ENCODE measurements around the gene TRIM41. TPM values are rescaled to one million over a fixed set of nuclear protein-coding genes. Genes with fewer than 3 reads are reported as not detected.
A peak's percentile ranks its signal among the peaks of the same experiment; 100 is the strongest.
"Not testable (repeated sequence)": the region's sequence is repeated elsewhere in the genome, so short reads cannot be mapped to it uniquely, and the experiment has no call there.

TRIM41 gene
- total RNA-seq, 1 donor from 2014 or later = 28.8 TPM

DNA sequence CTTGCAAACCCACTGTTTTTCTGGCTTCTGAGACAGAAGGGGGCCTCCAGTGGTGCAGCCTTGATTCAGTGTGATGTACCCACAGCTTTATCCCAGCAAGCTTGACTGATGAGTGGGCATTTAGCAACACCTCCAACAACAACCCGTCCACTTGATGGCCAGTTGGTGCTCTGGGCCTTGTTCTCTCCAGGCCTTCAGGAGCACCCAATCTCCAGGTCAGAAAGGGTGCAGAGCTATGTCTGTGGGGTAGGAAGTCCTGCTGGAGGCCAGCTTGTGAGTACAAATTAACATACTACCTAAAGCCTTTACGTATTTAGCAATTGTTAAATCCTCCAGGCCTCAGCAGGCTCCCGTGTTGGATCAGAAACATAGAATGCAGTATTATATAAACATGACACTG, 48.0 kb downstream of the TRIM41 start:
- no peaks in the 10 kb centered on the region for H3K36me3 Mint-ChIP-seq (ENCODE audit: unreplicated experiment)
- no peak overlapping the region for H3K27ac Mint-ChIP-seq (ENCODE audit: unreplicated experiment)
- no peak overlapping the region for H3K4me3 Mint-ChIP-seq (ENCODE audit: unreplicated experiment)

DNA sequence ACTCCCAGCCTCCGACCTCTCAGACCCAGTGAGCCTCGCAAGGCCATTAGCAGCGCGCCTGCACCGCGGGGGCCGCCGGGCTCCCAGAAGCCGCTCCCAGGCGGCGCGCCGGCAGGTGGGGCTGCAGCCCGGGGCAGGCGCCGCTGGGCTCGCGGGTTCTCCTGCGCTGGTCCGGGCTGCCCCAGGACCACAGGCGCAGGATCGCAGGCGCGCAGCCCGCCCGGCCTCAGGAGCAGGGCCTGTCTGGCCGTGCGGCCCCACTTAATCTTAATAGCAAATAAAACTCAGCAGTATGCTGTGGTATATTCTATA, 50.3 kb downstream of the TRIM41 start:
- H3K36me3 Mint-ChIP-seq (ENCODE audit: unreplicated experiment); H3K4me1 Mint-ChIP-seq (ENCODE audit: low read depth, unreplicated experiment); H3K9me3 Mint-ChIP-seq (ENCODE audit: unreplicated experiment); H3K27me3 Mint-ChIP-seq (ENCODE audit: unreplicated experiment): not testable (repeated sequence)
- DNase-seq = peak; percentile 72
- peak overlapping the region; percentile 81 for H3K27ac Mint-ChIP-seq (ENCODE audit: unreplicated experiment)
- peak overlapping the region; percentile 68 for H3K4me3 Mint-ChIP-seq (ENCODE audit: unreplicated experiment)

More for the DNA sequence above, 48.0 kb downstream of the TRIM41 start:
- TF ChIP-seq, protein P1, sequence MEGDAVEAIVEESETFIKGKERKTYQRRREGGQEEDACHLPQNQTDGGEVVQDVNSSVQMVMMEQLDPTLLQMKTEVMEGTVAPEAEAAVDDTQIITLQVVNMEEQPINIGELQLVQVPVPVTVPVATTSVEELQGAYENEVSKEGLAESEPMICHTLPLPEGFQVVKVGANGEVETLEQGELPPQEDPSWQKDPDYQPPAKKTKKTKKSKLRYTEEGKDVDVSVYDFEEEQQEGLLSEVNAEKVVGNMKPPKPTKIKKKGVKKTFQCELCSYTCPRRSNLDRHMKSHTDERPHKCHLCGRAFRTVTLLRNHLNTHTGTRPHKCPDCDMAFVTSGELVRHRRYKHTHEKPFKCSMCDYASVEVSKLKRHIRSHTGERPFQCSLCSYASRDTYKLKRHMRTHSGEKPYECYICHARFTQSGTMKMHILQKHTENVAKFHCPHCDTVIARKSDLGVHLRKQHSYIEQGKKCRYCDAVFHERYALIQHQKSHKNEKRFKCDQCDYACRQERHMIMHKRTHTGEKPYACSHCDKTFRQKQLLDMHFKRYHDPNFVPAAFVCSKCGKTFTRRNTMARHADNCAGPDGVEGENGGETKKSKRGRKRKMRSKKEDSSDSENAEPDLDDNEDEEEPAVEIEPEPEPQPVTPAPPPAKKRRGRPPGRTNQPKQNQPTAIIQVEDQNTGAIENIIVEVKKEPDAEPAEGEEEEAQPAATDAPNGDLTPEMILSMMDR (IDR thresholded peaks at IDR 0.05; ENCODE audit: partially characterized antibody, unreplicated experiment) = no peak
- peaks cover 2% of the 10 kb centered on the region for H3K27me3 Mint-ChIP-seq (ENCODE audit: unreplicated experiment)
- DNase-seq = no peak
- H3K4me1 Mint-ChIP-seq (ENCODE audit: low read depth, unreplicated experiment) = peaks cover 21% of the 10 kb centered on the region
- H3K9me3 Mint-ChIP-seq (ENCODE audit: unreplicated experiment) = no peaks in the 10 kb centered on the region

DNA sequence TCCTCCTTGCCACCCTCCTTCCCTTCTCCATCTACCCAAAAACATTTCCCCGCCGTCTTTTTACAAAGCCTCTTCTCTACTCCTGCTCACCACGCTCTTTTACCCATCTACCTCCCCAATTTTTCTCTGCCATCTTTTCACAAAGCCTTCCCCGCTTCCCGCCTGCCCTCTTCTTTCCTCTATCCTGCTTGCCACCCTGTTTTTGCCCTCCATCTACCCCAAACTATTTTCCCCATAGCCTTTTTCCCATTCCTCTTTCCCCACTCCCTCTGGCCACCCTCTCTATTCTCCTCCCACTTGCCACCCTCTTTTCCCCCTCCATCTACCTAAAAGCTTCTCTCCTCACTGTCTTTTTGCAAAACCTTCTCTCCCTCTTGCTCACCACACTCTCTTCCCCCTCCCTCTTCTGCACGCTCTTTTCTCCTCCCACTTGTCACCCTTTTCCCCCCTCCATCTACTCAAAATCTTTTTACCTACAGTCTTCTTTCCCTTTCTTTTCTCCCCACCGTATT, 57.2 kb downstream of the TRIM41 start:
- no peak overlapping the region for H3K27ac Mint-ChIP-seq (ENCODE audit: unreplicated experiment)
- no peak overlapping the region for H3K4me3 Mint-ChIP-seq (ENCODE audit: unreplicated experiment)
- no peak for DNase-seq
- H3K4me1 Mint-ChIP-seq (ENCODE audit: low read depth, unreplicated experiment) = peaks cover 4% of the 10 kb centered on the region
- no peaks in the 10 kb centered on the region for H3K9me3 Mint-ChIP-seq (ENCODE audit: unreplicated experiment)
- no peaks in the 10 kb centered on the region for H3K27me3 Mint-ChIP-seq (ENCODE audit: unreplicated experiment)
- no peaks in the 10 kb centered on the region for H3K36me3 Mint-ChIP-seq (ENCODE audit: unreplicated experiment)
- TF ChIP-seq, protein P1 (IDR thresholded peaks at IDR 0.05; ENCODE audit: partially characterized antibody, unreplicated experiment) = no peak

DNA sequence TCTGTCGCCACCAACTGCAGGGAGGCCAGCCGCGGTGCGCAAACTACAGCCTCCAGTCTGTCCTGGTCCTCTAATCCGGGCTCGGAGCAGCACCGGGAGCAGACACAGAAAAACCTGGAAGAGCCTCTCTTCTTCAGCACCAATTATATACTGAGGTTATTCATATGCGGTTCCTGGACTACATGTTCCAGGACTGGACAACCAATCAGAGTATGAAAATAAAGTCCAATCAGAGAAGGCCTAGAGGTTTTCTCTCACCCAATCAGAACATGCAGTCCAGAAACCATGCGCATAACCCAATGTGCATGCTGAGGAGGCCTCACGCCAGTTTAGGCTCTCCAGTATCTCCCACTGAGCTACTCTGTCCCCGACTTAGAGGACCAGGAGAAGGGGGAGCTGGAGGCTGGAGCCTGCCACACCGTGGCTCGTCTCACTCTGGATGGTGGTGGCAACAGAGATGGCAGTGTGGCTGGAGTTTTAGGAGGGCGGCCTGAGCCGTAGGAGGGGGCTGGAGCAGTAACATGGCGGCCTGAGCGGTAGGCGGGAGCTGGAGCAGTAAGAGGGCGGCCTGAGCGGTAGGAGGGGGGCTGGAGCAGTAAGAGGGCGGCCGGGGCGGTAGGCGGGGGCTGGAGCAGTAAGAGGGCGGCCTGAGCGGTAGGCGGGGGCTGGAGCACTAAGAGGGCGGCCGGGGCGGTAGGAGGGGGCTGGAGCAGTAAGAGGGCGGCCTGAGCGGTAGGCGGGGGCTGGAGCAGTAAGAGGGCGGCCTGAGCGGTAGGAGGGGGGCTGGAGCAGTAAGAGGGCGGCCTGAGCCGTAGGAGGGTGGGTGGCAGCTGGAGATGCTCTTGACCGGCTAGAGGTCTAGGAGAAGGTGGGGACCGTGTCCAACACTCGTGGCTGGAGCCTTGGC, 58.2 kb downstream of the TRIM41 start:
- Mint-ChIP-seq H3K4me3 (ENCODE audit: unreplicated experiment) (no peak overlapping the region), H3K36me3 (ENCODE audit: unreplicated experiment) (no peaks in the 10 kb centered on the region), H3K9me3 (ENCODE audit: unreplicated experiment) (no peaks in the 10 kb centered on the region), H3K27ac (ENCODE audit: unreplicated experiment) (no peak overlapping the region), H3K27me3 (ENCODE audit: unreplicated experiment) (no peaks in the 10 kb centered on the region), H3K4me1 (ENCODE audit: low read depth, unreplicated experiment) (peaks cover 4% of the 10 kb centered on the region)
- DNase-seq = peak; percentile 91
- TF ChIP-seq, protein P1 (IDR thresholded peaks at IDR 0.05; ENCODE audit: partially characterized antibody, unreplicated experiment) = no peak

DNA sequence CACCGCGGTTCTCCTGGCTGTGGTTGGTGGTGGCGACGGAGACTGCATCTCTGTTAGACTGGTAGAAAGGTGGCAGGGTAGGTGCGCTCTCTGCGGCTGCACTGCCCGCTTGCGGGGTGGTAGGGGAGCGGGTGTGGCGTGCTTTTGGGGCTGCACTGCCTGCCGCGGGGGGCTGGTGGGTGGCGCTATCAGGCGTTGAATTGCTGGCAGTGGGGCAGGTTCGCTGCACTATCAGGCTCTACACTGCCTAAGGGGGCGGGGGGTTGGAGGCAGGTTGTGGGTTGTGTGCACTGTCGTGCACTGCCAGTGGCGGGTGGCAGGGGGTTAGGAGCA, 58.9 kb downstream of the TRIM41 start:
- Mint-ChIP-seq H3K4me3 (ENCODE audit: unreplicated experiment) (no peak overlapping the region), H3K27ac (ENCODE audit: unreplicated experiment) (no peak overlapping the region), H3K27me3 (ENCODE audit: unreplicated experiment) (no peaks in the 10 kb centered on the region), H3K4me1 (ENCODE audit: low read depth, unreplicated experiment) (peaks cover 4% of the 10 kb centered on the region), H3K9me3 (ENCODE audit: unreplicated experiment) (no peaks in the 10 kb centered on the region), H3K36me3 (ENCODE audit: unreplicated experiment) (no peaks in the 10 kb centered on the region)
- TF ChIP-seq, protein P1 (IDR thresholded peaks at IDR 0.05; ENCODE audit: partially characterized antibody, unreplicated experiment) = no peak
- peak; percentile 51 for DNase-seq

DNA sequence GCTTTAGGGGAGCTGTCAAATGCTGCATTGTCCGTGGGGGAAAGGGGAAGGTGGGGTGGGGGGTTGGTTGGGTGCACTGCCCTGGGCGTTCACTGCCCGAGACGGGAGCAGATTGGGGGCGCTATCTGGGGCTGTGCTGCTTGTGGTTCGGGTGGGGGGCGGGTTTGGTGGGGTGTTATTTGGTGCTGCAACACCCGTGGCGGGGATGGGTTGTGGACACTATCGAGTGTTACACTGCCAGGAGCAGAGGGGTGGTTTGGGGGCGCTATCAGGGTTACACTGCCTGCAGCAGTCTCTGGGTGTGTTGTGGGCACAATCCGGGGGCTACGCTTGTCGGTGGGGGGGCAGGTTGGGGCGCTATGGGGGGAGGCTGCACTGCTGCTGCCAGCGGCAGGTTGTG, 59.3 kb downstream of the TRIM41 start:
- not testable (repeated sequence) for H3K27me3 Mint-ChIP-seq (ENCODE audit: unreplicated experiment); H3K27ac Mint-ChIP-seq (ENCODE audit: unreplicated experiment); H3K4me3 Mint-ChIP-seq (ENCODE audit: unreplicated experiment); H3K9me3 Mint-ChIP-seq (ENCODE audit: unreplicated experiment); H3K4me1 Mint-ChIP-seq (ENCODE audit: low read depth, unreplicated experiment); DNase-seq; H3K36me3 Mint-ChIP-seq (ENCODE audit: unreplicated experiment)
